ENCODE results near the gene MRPS5. TPM values are rescaled to one million over a fixed set of nuclear protein-coding genes. Genes with fewer than 3 reads are reported as not detected.

MRPS5 gene
- total RNA-seq, 1 donor from 2014 or later, result 47.6 TPM

GRCh38 chr2:95054016-95054415 is 67.6 kb downstream of the MRPS5 start:
- H3K36me3 Mint-ChIP-seq, result no peaks in the 10 kb centered on the region
- peaks cover 52% of the 10 kb centered on the region for H3K27me3 Mint-ChIP-seq (ENCODE audit: low read depth)
- no peak overlapping the region for H3K27ac Mint-ChIP-seq
- DNase-seq (ENCODE audit: low spot score in 2 of 2, unreplicated experiment in 2 of 2), result no peak
- TF ChIP-seq, protein P1, sequence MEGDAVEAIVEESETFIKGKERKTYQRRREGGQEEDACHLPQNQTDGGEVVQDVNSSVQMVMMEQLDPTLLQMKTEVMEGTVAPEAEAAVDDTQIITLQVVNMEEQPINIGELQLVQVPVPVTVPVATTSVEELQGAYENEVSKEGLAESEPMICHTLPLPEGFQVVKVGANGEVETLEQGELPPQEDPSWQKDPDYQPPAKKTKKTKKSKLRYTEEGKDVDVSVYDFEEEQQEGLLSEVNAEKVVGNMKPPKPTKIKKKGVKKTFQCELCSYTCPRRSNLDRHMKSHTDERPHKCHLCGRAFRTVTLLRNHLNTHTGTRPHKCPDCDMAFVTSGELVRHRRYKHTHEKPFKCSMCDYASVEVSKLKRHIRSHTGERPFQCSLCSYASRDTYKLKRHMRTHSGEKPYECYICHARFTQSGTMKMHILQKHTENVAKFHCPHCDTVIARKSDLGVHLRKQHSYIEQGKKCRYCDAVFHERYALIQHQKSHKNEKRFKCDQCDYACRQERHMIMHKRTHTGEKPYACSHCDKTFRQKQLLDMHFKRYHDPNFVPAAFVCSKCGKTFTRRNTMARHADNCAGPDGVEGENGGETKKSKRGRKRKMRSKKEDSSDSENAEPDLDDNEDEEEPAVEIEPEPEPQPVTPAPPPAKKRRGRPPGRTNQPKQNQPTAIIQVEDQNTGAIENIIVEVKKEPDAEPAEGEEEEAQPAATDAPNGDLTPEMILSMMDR (IDR thresholded peaks at IDR 0.05; ENCODE audit: unreplicated experiment), result no peak
- no peaks in the 10 kb centered on the region for H3K4me1 Mint-ChIP-seq
- no peak overlapping the region for H3K4me3 Mint-ChIP-seq
- no peaks in the 10 kb centered on the region for H3K9me3 Mint-ChIP-seq

GRCh38 chr2:95053543-95053942 is 68.1 kb downstream of the MRPS5 start:
- H3K9me3 Mint-ChIP-seq, result no peaks in the 10 kb centered on the region
- no peaks in the 10 kb centered on the region for H3K36me3 Mint-ChIP-seq
- no peak for DNase-seq (ENCODE audit: low spot score in 2 of 2, unreplicated experiment in 2 of 2)
- no peak overlapping the region for H3K4me3 Mint-ChIP-seq
- H3K4me1 Mint-ChIP-seq, result no peaks in the 10 kb centered on the region
- no peak overlapping the region for H3K27ac Mint-ChIP-seq
- peaks cover 56% of the 10 kb centered on the region for H3K27me3 Mint-ChIP-seq (ENCODE audit: low read depth)
- TF ChIP-seq, protein P1 (IDR thresholded peaks at IDR 0.05; ENCODE audit: unreplicated experiment), result no peak

GRCh38 chr2:95052804-95053479 is 68.7 kb downstream of the MRPS5 start:
- Mint-ChIP-seq H3K27me3 (ENCODE audit: low read depth) (peaks cover 56% of the 10 kb centered on the region), H3K27ac (no peak overlapping the region), H3K4me3 (no peak overlapping the region), H3K36me3 (no peaks in the 10 kb centered on the region), H3K4me1 (no peaks in the 10 kb centered on the region), H3K9me3 (no peaks in the 10 kb centered on the region)
- TF ChIP-seq, protein P1 (IDR thresholded peaks at IDR 0.05; ENCODE audit: unreplicated experiment), result no peak
- DNase-seq (ENCODE audit: low spot score in 2 of 2, unreplicated experiment in 2 of 2), result no peak

DNA sequence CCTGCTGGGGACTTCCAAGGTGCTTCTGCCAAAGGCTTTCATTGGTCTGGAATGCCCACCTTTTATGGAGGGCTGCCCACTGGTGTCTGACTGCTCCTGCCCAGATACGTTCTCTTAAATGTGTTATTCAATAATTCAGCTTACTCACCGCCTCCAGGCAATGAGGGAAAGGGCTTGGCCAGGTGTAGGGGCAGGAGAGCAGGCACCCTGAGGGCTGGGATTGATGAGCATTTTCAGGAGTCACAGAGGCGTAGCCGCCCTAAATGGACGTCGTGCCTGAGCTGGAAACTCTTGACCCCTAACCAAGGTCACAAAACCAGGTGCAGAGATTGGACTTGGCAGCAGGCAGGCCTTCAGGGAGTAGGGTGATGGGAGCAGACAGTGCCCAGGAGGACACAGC is 69.3 kb downstream of the MRPS5 start:
- H3K36me3 Mint-ChIP-seq, result no peaks in the 10 kb centered on the region
- H3K27ac Mint-ChIP-seq, result no peak overlapping the region
- H3K4me1 Mint-ChIP-seq, result no peaks in the 10 kb centered on the region
- H3K27me3 Mint-ChIP-seq (ENCODE audit: low read depth), result peaks cover 56% of the 10 kb centered on the region
- no peak for DNase-seq (ENCODE audit: low spot score in 2 of 2, unreplicated experiment in 2 of 2)
- TF ChIP-seq, protein P1 (IDR thresholded peaks at IDR 0.05; ENCODE audit: unreplicated experiment), result no peak
- no peaks in the 10 kb centered on the region for H3K9me3 Mint-ChIP-seq
- no peak overlapping the region for H3K4me3 Mint-ChIP-seq

GRCh38 chr2:95051626-95052025 is 70.0 kb downstream of the MRPS5 start:
- no peaks in the 10 kb centered on the region for H3K36me3 Mint-ChIP-seq
- H3K4me1 Mint-ChIP-seq, result no peaks in the 10 kb centered on the region
- TF ChIP-seq, protein P1 (IDR thresholded peaks at IDR 0.05; ENCODE audit: unreplicated experiment), result no peak
- H3K27ac Mint-ChIP-seq, result no peak overlapping the region
- H3K4me3 Mint-ChIP-seq, result no peak overlapping the region
- peaks cover 56% of the 10 kb centered on the region for H3K27me3 Mint-ChIP-seq (ENCODE audit: low read depth)
- H3K9me3 Mint-ChIP-seq, result no peaks in the 10 kb centered on the region
- no peak for DNase-seq (ENCODE audit: low spot score in 2 of 2, unreplicated experiment in 2 of 2)
